ENCODE measurements around the gene BATF2.
"Not testable (repeated sequence)": the region's sequence is repeated elsewhere in the genome, so short reads cannot be mapped to it uniquely, and the experiment has no call there.

Gene BATF2

GRCh38 chr11:64990222-64990923 is 6.4 kb downstream of the BATF2 start:
- Histone ChIP-seq H3K4me2 (ENCODE audit: low read length) (no peak overlapping the region), H3K9ac (no peak overlapping the region), H3K79me2 (no peaks in the 10 kb centered on the region), H3K36me3 (ENCODE audit: control insufficient read depth, insufficient read depth, low read length) (no peaks in the 10 kb centered on the region), H3K4me1 (no peaks in the 10 kb centered on the region), H3K4me3 (ENCODE audit: low read depth, low read length) (no peak overlapping the region), H3K9me3 (ENCODE audit: control insufficient read depth, low read length) (no peaks in the 10 kb centered on the region), H3K27ac (peak overlapping the region; percentile 19), H2AFZ (no peak overlapping the region), H3K27me3 (ENCODE audit: control insufficient read depth, insufficient read depth, low read length) (no peaks in the 10 kb centered on the region)
- no peak for TF ChIP-seq CTCF (IDR thresholded peaks at IDR 0.05)

GRCh38 chr11:64989416-64989815 is 7.4 kb downstream of the BATF2 start:
- H3K27ac ChIP-seq = peak overlapping the region; percentile 32
- H2AFZ ChIP-seq = no peak overlapping the region
- no peaks in the 10 kb centered on the region for H3K9me3 ChIP-seq (ENCODE audit: control insufficient read depth, low read length)
- H3K4me1 ChIP-seq = no peaks in the 10 kb centered on the region
- H3K9ac ChIP-seq = no peak overlapping the region
- TF ChIP-seq CTCF (IDR thresholded peaks at IDR 0.05) = no peak
- no peaks in the 10 kb centered on the region for H3K79me2 ChIP-seq
- H3K4me3 ChIP-seq (ENCODE audit: low read depth, low read length) = no peak overlapping the region
- no peaks in the 10 kb centered on the region for H3K36me3 ChIP-seq (ENCODE audit: control insufficient read depth, insufficient read depth, low read length)
- H3K27me3 ChIP-seq (ENCODE audit: control insufficient read depth, insufficient read depth, low read length) = no peaks in the 10 kb centered on the region
- H3K4me2 ChIP-seq (ENCODE audit: low read length) = no peak overlapping the region

GRCh38 chr11:64987998-64988854 is 8.5 kb downstream of the BATF2 start:
- Histone ChIP-seq H3K36me3 (ENCODE audit: control insufficient read depth, insufficient read depth, low read length) (no peaks in the 10 kb centered on the region), H3K4me3 (ENCODE audit: low read depth, low read length) (no peak overlapping the region), H3K27ac (no peak overlapping the region), H3K9me3 (ENCODE audit: control insufficient read depth, low read length) (no peaks in the 10 kb centered on the region), H3K4me2 (ENCODE audit: low read length) (no peak overlapping the region), H3K9ac (no peak overlapping the region), H2AFZ (no peak overlapping the region), H3K27me3 (ENCODE audit: control insufficient read depth, insufficient read depth, low read length) (no peaks in the 10 kb centered on the region), H3K79me2 (no peaks in the 10 kb centered on the region), H3K4me1 (no peaks in the 10 kb centered on the region)
- TF ChIP-seq CTCF (IDR thresholded peaks at IDR 0.05) = no peak

- H3K36me3 ChIP-seq (ENCODE audit: control insufficient read depth, insufficient read depth, low read length); H3K4me3 ChIP-seq (ENCODE audit: low read depth, low read length); H3K79me2 ChIP-seq; H3K27me3 ChIP-seq (ENCODE audit: control insufficient read depth, insufficient read depth, low read length); H3K4me2 ChIP-seq (ENCODE audit: low read length); H3K4me1 ChIP-seq; H3K9ac ChIP-seq; H3K27ac ChIP-seq; H3K9me3 ChIP-seq (ENCODE audit: control insufficient read depth, low read length); H2AFZ ChIP-seq: not testable (repeated sequence)
Measured at GRCh38 chr11:64983339-64983738, 13.4 kb downstream of the BATF2 start.

GRCh38 chr11:64976651-64977050 is 20.1 kb downstream of the BATF2 start:
- H3K4me1 ChIP-seq = no peaks in the 10 kb centered on the region
- H3K27ac ChIP-seq = no peak overlapping the region

More at GRCh38 chr11:64976651-64977050, 20.1 kb downstream of the BATF2 start:
- Histone ChIP-seq H3K36me3 (ENCODE audit: control insufficient read depth, insufficient read depth, low read length) (no peaks in the 10 kb centered on the region), H2AFZ (no peak overlapping the region), H3K4me3 (ENCODE audit: low read depth, low read length) (no peak overlapping the region), H3K27me3 (ENCODE audit: control insufficient read depth, insufficient read depth, low read length) (no peaks in the 10 kb centered on the region), H3K79me2 (no peaks in the 10 kb centered on the region), H3K9me3 (ENCODE audit: control insufficient read depth, low read length) (no peaks in the 10 kb centered on the region), H3K4me2 (ENCODE audit: low read length) (no peak overlapping the region), H3K9ac (no peak overlapping the region)
- no peak for TF ChIP-seq CTCF (IDR thresholded peaks at IDR 0.05)

Measured in parathyroid adenoma (tissue), 2 donors.